HL-60/S4 treated with phorbol 12-myristate 13-acetate at 8.2 ng/mL for 4 days and 3 days (cell line): ENCODE data around the gene SERPINC1.
"Not testable (repeated sequence)": the region's sequence is repeated elsewhere in the genome, so short reads cannot be mapped to it uniquely, and the experiment has no call there.

ENCODE experiments used
- in situ Hi-C: fragments of 300-500 bp; cut with MboI; formaldehyde crosslinking; loops from 2 replicates; pipeline ENCODE4 v1.15.0; 2022; ENCODE audit warnings: low sequenced_read_pairs

SERPINC1 gene

DNA sequence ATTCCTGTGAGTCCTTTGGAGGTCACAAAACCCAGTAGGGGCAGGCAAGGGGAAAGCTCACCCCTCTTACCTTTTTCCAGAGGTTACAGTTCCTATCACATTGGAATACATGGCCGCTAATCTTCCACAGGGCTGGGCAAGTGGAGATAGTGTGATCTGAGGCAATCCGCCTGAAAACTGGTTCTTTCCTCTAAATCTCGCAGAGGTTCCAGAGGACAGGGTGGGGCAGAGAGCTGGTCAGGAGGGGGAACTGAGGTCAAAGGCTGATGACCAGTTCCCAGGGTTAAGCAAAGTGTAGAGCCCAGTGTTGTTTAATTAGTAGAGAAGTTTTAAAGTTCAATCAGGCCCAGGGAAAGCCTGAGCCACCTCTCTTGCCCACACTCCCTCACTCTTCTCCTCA, at the start of gene SERPINC1:
Gene SERPINC1 (minus strand): TSS at position 179 of the 400 bp plus-strand sequence. CDS start 68 bp downstream, at position 111.
- in situ Hi-C loops, result no loop called here

DNA sequence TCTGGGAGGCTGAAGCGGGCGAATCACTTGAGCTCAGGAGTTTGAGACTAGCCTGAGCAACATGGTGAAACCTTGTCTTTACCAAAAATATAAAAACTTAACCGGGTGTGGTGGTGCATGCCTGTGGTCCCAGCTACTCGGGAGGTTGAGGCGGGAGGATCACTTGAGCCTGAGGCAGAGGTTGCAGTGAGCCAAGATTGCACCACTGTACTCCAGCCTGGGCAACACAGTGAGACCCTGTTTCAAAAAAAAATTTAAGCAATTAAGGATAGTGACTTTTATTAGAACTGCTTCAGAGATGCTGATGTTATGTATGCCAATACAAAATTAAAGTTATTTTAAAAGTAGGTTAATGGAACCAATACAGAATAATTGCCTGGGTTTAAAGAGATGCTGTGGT, 48.8 kb upstream of the SERPINC1 start:
- in situ Hi-C loops, result not testable (repeated sequence)

DNA sequence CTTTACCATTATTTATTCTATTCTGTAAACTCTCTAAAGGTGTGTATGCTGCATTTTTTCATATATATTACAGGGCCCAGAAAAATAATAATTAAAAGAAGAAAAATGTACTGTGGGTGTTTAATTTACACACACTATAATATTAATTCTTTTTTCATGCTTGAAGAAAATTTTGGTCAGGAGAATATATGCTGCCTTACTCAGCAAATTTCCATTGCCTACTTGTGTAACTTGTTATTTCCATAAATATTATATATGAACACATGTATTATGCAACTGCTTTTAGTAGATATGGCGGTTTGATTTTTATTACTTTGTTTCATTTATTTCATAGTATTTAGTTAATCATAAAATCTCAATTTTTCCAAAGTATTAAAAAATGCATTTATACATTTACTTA, 46.4 kb upstream of the SERPINC1 start:
- in situ Hi-C loops, result no loop called here

DNA sequence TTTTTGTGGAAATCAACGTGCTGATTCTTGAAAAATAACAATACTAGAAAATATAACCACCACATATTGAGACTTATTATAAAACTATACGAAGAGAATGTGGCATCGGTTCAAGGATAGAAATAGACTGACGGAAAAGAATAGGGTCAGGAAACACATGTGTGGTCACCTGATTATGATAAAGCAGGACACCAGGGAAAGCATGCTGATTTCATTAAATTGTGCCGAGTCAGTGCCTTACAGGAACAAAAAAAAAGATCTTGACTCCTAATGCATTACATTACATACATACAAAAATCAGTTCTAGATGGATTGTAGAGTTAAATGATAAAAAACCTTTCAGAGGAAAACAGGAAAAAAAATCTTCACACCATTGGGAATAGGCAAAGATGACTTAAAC, 43.5 kb upstream of the SERPINC1 start:
- in situ Hi-C loops, result no loop called here

DNA sequence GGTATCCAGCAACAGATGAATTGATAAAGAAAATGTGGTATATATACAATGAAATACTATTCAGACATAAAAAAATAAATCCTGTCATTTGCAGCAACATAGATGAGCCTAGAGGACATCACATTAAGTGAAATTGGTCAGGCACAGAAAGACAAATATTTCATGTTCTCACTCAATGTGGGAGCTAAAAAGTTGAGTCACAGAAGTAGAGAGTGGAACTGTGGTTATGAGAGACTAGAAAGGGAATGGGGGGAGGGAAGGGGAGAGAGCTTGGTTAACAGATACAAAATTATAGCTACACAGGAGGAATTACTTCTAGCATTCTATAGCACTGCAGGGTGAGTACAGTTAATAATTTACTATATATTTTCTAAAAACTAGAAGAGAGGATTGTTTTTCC, 37.1 kb upstream of the SERPINC1 start:
- in situ Hi-C loops, result no loop called here

DNA sequence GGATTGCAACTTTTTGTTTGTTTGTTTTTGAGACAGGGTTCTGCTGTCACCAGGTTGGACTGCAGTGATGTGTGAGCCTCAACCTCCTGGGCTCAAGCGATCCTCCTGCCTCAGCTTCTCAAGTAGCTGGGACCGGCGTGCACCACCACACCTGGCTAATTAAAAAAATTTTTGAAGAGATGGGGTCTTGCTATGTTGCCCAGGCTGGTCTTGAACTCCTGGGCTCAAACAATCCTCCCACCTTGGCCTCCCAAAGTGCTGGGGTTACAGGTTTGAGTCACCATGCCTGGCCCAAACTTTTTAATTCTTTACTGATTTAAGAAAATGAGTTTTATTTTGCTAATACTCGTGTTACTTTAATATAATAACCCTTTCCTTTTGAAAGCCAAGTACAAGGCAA, 31.5 kb upstream of the SERPINC1 start:
- in situ Hi-C loops, result no loop called here

DNA sequence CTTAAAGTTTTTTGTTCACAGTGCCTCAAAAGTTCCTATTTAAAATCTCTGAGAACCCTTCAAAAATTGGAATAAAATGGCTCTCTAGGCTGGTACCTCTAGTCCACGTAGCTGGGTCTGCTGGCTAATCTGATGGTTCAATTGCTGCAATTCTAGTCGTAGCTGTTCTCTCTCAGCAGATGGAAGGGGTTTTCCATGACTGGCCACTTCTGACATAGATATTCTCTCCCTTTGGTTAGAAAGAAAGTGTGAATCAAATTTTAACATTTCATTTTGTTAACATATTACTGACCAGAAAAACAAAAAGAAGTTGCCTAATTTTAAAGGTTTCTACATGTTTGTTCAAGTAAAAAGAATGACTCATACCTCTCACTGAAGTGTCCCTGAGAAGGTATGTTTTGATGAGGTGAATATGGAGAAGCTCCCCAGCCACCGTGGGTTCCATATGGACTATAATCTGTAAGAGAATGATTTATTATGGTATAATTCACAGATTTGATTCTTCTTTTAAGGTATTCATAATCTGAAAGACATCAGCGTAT, 29.3 kb upstream of the SERPINC1 start:
- in situ Hi-C loops, result no loop called here

DNA sequence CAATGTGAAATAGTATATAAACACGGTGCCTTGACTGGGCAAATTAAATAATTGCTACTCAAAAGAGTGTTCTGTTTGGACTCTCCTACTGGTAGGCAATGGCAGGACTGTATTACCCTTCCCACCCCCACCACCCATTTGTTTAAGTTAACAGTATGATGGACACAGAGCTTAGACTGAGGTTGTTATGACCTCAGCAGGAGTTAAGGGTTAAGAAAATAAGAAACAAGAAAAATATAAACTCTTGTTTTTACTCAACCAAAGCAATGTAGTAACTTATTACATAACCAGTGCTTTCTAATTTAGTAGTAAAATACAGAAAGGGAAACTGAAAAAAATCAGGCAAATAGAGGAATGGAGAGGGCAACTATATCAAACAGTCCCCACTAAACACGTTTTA, 19.9 kb upstream of the SERPINC1 start:
- in situ Hi-C loops, result no loop called here

DNA sequence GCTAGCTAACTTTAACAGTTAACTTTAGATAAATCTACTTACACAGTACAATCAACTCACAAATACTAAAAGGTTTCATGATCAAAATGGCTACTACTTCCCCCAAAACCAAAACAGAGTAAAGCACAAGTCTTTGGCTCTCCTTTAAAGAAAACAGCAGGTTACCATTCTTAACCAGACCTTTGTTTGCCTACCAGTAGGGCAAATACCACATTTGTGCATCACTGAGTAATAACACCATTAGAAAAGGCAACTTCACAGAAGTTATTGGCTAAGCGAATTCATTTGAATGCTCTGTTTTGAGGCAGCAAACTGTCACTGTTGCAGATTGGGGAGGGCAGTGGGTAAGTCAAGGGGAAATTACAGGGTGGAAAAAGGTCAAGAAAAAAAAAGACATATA, 17.3 kb upstream of the SERPINC1 start:
- in situ Hi-C loops, result no loop called here

DNA sequence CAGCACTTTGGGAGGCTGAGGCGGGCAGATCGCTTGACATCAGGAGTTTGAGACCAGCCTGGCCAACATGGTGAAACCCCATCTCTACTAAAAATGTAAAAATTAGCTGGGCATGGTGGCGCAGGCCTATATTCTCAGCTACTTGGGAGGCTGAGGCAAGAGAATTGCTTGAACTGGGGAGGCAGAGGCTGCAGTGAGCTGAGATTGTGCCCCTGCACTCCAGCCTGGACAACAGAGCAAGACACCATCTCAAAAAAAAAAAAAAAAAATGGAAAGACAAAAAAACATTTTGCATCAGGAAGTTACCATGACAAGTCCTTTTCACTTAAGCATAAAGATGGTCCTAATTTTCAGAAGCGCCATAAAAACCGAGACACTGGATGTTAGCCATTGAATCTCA, 13.4 kb upstream of the SERPINC1 start:
- in situ Hi-C loops, result not testable (repeated sequence)

DNA sequence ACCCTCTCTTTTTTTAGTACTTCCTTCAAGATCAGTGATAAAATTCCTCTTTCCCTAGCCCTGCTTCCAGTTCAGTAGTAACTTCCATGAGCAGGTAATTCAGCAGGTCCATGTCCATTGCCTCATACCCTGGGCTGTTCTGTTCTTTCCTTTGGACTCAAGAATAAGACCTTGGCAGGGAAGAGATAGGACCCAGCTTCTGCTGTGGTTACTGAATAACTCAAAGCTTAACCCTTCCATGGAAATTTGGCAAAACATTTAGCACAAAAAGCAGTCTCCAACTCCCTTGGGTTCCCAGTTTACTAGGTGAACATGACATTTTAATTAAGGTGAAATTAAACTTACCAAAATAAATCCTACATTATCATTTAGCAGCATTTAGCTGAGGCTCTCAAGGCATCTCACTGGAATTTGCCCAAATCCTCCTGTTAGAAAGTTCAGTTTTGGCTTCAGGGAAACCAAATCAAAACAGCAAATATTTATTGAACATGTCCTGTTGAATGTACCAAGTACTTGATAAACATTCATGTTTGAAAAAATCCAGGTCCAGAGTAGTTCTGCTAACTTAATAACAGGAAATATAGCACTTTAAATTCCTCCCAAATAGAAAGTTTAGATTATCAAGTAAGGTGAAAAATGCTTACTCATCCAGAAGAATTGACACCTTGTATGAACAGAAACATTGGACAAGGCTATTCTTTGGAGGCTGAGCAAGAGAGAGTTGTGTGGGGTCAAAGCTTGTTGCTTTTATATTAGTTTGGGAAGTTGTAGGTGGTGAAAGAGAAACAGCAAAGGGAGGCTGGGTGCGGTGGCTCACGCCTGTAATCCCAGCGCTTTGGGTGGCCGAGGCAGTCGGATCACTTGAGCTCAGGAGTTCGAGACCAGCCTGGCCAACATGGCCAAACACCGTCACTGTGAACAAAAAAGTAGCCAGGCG, 8.4 kb upstream of the SERPINC1 start:
- in situ Hi-C loops, result no loop called here

DNA sequence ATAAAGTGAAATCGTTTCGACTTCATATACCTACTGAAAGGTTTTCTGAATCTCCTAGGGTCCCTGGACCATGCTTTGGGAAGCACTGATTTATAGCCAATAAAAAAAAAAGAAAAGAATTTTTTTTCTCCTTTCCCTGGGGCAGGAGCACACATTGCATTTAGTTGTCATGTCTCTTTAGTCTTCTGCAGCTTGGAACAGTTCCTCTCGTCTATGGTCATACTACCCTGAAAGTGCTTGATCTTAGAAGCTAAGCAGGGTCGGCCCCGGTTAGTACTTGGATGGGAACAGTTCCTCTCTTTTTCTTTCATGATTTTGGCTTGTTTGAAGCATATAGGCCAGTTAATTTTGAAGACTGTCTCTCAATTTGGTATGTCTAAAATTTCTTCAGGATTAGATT, 3.7 kb upstream of the SERPINC1 start:
- in situ Hi-C loops, result no loop called here

- in situ Hi-C loops, result no loop called here
These were observed 737 bp upstream of the SERPINC1 start for GRCh38 chr1:173917635-173918493.

DNA sequence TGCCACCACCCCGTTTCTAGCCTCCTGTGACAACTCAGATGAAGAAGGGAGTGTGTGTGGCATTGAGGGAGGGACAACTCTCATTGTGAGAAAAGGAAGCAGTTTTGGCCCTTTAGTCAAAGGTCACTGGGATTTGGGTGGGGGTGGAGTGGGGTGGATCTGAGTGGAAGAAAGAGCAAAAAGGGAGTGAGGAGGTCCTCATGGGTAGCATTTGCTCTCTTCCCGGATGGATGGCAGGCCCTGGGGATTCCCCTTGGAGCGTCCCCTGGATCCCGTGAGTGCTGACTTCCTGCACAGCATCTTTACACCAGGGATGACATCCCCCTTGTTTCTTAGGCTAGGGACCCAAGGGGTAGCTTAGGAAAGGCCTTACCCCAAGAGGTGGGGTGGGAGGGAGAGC, 460 bp downstream of the SERPINC1 start:
- in situ Hi-C loops, result no loop called here

GRCh38 chr1:173915596-173915995, 1.5 kb downstream of the SERPINC1 start:
- in situ Hi-C loops, result no loop called here

DNA sequence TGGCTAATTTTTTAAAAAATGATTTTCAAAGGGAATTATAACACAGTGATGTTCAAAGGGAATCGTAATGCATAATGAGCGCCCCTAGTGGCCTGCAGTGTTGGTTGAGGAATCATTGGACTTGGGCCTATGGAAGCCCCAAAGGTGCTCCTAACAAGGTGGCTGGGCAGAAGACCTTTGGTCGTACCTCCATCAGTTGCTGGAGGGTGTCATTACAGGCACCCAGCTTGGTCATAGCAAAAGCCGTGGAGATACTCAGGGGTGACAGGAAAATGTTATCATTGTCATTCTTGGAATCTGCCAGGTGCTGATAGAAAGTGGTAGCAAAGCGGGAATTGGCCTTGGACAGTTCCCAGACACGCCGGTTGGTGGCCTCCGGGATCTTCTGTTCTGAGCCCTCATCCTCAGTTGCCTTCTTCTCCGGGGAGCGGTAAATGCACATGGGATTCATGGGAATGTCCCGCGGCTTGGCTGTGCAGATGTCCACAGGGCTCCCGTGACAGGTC, 2.7 kb downstream of the SERPINC1 start:
- in situ Hi-C loops, result no loop called here

GRCh38 chr1:173913111-173913510, 4.0 kb downstream of the SERPINC1 start:
- in situ Hi-C loops, result no loop called here

- in situ Hi-C loops, result no loop called here
These were observed 13.1 kb downstream of the SERPINC1 start for GRCh38 chr1:173903827-173904531.

DNA sequence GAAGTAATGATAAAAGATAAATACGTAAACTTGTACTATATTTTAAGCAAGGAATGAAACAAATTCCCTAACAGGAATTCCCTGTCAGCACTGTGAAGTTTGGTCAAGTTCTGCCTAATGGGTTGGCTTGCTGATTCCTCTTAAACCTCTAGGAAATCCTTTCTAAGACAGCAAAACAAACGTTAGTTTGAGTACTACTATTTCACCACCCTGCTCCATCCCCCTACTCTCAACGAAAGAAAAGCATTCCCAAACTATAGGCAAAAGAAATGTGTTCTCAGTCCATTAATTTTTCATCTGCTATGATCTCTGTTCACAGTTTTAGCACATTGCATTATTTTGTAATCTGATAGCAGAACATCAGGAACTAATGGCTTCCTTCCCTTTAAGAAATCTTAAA, 16.1 kb downstream of the SERPINC1 start:
- in situ Hi-C loops, result no loop called here

DNA sequence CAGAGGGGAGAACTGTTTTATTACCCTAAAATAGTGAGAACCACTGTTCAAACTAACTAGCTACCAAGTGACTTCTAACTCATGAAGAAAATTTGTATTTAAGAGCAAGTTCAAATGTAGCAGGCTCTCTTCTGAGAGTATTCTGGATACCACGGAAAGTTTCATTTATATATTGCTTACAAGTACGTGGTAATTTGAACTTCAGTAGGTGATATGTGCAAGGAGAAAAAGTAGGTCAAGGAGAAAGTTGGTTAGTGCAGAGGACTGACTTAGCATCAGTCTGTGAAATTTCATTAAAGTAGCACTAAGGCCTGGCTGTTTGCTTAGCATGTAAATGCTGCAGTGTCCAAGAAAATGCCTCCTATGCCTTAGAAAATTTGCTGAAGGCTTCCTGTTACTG, 16.7 kb downstream of the SERPINC1 start:
- in situ Hi-C loops, result no loop called here

DNA sequence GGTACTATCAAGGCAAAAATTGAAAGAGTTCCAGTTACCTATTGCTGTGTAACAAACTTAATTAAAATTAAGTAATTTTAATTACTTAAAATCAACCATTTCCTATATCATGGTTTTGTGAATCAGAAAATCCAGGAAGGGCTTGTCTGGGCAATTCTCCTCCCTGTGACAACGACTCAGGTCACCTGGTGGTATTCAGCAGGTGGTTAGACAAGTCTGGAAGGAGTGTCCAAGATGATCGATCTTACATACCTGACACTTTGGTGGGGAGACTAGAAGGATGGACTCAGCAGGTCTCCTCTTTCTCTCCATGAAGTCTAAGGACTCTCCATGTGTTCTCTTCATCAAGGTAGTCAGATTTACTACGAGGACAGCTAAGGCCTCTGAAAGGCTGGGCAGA, 22.9 kb downstream of the SERPINC1 start:
- in situ Hi-C loops, result no loop called here
